ENCODE measurements around the gene KLK13. TPM values are rescaled to one million over a fixed set of nuclear protein-coding genes. Genes with fewer than 3 reads are reported as not detected.
A peak's percentile ranks its signal among the peaks of the same experiment; 100 is the strongest.

KLK13 gene
- total and polyA plus RNA-seq, 9 donors, result 0.21 TPM; not detected in 8

DNA sequence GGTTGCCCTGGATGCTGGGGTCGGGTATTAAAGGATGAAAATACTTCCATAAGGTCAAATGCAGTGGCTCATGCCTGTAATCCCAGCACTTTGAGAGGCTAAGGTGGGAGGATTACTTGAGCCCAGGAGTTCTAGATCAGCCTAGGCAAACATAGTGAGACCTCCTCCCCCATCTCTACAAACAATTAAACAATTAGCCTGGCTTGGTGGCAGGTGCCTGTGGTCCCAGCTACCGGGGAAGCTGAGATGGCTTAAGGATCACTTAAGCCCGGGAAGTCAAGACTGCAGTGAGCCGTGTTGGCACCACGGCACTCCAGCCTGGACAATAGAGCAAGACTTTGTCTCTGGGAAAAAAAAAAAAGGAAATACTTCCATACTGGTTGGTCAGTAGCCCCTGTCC, 40.0 kb downstream of the KLK13 start:
- peaks cover 34% of the 10 kb centered on the region for H3K27me3 ChIP-seq (ENCODE audit: control insufficient read depth, insufficient read depth, low read length)

DNA sequence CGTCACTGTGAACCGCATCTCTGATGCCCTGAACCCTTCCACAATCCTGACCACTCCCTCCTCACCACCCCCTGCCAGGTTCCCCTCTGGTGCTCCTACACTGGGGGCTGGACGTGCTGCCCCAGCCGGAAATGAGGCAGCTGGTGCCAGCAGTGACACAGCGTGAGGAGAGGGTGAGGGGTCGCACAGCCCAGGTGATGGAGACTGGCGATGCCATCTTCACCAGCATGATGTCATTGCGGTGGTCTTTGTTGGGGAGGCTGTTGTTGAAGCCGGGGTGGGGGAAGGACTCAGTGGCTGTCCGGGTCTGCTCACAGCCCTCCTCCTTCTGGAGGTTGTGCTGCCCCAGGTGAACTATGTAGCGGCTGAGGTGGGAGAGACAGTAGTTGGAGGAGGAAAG, 40.9 kb downstream of the KLK13 start:
- Histone ChIP-seq H3K27me3 (ENCODE audit: control insufficient read depth, insufficient read depth, low read length) (peaks cover 44% of the 10 kb centered on the region), H3K27ac (ENCODE audit: low read length) (no peak overlapping the region), H3K36me3 (ENCODE audit: control insufficient read depth, insufficient read depth, low read length) (no peaks in the 10 kb centered on the region), H3K4me1 (ENCODE audit: control insufficient read depth, insufficient read depth, low read length) (no peaks in the 10 kb centered on the region), H3K9me3 (replicated peaks; ENCODE audit: control insufficient read depth, low read depth, low read length) (no peaks in the 10 kb centered on the region), H3K4me3 (ENCODE audit: low read length) (no peak overlapping the region)
- no peak for DNase-seq
- WGBS (ENCODE audit: insufficient coverage), result 82% methylated on average over 10 of the region's 11 CpGs

More for the DNA sequence above, 40.0 kb downstream of the KLK13 start:
- WGBS (ENCODE audit: insufficient coverage), result no CpG with 5 or more reads among the region's 5 CpGs
- no peaks in the 10 kb centered on the region for H3K36me3 ChIP-seq (ENCODE audit: control insufficient read depth, insufficient read depth, low read length)
- H3K27ac ChIP-seq (ENCODE audit: low read length), result no peak overlapping the region
- no peak for DNase-seq
- no peak overlapping the region for H3K4me3 ChIP-seq (ENCODE audit: low read length)
- H3K4me1 ChIP-seq (ENCODE audit: control insufficient read depth, insufficient read depth, low read length), result no peaks in the 10 kb centered on the region
- no peaks in the 10 kb centered on the region for H3K9me3 ChIP-seq (replicated peaks; ENCODE audit: control insufficient read depth, low read depth, low read length)

DNA sequence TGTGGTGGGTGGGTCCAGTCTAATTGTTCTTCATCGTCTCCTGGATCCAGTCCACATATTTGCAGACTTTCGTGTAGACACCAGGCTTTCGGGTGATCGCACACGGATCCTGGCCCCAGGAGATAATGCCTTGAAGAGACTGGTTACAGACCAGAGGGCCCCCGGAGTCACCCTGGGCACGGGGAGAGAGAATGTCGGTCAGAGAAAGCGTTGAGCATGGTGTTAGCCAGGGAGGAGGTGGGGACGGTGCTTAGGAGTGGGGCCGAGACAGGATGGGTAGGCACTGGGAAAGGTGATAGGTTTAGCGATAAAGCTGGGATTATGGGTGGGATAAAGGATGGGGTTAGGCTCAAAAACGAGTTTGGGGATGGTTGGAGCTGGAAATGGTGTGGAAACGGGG, 42.4 kb downstream of the KLK13 start:
- Histone ChIP-seq H3K9me3 (replicated peaks; ENCODE audit: control insufficient read depth, low read depth, low read length) (no peaks in the 10 kb centered on the region), H3K27me3 (ENCODE audit: control insufficient read depth, insufficient read depth, low read length) (peaks cover 57% of the 10 kb centered on the region), H3K4me1 (ENCODE audit: control insufficient read depth, insufficient read depth, low read length) (no peaks in the 10 kb centered on the region), H3K4me3 (ENCODE audit: low read length) (no peak overlapping the region), H3K36me3 (ENCODE audit: control insufficient read depth, insufficient read depth, low read length) (no peaks in the 10 kb centered on the region), H3K27ac (ENCODE audit: low read length) (no peak overlapping the region)
- DNase-seq, result no peak
- 63% methylated on average over 14 of the region's 14 CpGs for WGBS (ENCODE audit: insufficient coverage)

DNA sequence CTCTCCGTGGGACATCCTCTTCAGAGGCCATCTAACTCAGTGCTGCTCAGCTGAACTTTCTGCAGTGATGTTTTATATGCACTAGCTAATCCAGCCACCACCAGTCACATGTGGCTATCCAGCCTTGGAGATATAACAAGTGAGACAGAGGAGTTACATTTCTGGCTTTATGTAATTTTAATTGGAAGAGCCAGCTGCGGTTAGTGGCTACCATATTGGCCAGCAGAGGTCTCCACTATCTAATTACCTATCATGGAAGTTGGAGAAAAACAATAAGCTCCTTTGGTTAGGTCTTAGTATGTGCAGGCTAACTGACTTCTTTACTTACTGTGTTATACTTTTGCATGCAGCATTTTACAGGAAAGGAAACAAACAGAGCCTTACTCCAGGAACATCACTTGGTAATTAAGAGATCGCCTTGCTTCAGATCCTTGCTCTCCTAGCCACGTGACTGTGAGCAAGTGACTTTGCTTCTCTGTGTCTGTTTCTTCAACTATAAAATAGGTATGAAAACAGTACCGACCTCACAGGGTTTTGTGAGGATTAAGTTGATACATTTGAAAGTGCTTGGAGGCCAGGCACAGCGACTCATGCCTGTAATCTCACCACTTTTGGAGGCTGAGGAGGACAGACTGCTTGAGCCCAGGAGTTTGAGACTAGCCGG, 43.8 kb downstream of the KLK13 start:
- Histone ChIP-seq H3K4me3 (ENCODE audit: low read length) (no peak overlapping the region), H3K27ac (ENCODE audit: low read length) (no peak overlapping the region)

DNA sequence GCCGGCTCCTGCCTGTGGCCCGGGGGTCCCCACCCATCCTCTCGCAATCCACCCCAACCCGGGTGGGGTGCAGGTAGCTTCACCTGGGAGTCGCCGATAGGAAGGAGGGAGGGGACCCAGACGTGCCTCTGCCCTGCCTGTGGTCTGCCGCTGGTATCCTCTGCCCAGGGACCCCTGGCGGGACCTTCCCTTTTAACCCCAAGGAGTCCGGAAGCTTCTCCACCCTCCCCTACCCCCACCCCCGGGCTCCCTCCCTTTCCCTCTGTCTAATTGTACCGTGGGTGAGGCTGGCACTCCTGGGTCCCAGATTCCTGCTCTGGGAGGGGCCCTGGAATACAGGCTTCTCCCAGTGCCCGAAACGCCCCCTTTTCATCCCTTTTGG, 45.4 kb downstream of the KLK13 start, which contains the start of gene KLK10:
Gene KLK10 (minus strand): TSS at position 166 of the 382 bp plus-strand sequence. CDS start 579 bp downstream, outside the sequence.
- DNase-seq, result no peak
- Histone ChIP-seq H3K27ac (ENCODE audit: low read length) (no peak within 1 kb of the TSS), H3K9me3 (replicated peaks; ENCODE audit: control insufficient read depth, low read depth, low read length) (no peaks in the 10 kb centered on the region), H3K36me3 (ENCODE audit: control insufficient read depth, insufficient read depth, low read length) (no peaks in the 10 kb centered on the region), H3K27me3 (ENCODE audit: control insufficient read depth, insufficient read depth, low read length) (peaks cover 69% of the 10 kb centered on the region), H3K4me1 (ENCODE audit: control insufficient read depth, insufficient read depth, low read length) (peaks cover 6% of the 10 kb centered on the region), H3K4me3 (ENCODE audit: low read length) (no peak within 1 kb of the TSS)
- 3% methylated on average over 5 of the region's 14 CpGs for WGBS (ENCODE audit: insufficient coverage)

More for the DNA sequence above, 43.8 kb downstream of the KLK13 start:
- peaks cover 6% of the 10 kb centered on the region for H3K4me1 ChIP-seq (ENCODE audit: control insufficient read depth, insufficient read depth, low read length)
- no peaks in the 10 kb centered on the region for H3K36me3 ChIP-seq (ENCODE audit: control insufficient read depth, insufficient read depth, low read length)
- WGBS (ENCODE audit: insufficient coverage), result 64% methylated on average over 2 of the region's 7 CpGs
- peak; percentile 47 for DNase-seq
- H3K27me3 ChIP-seq (ENCODE audit: control insufficient read depth, insufficient read depth, low read length), result peaks cover 67% of the 10 kb centered on the region
- no peaks in the 10 kb centered on the region for H3K9me3 ChIP-seq (replicated peaks; ENCODE audit: control insufficient read depth, low read depth, low read length)

DNA sequence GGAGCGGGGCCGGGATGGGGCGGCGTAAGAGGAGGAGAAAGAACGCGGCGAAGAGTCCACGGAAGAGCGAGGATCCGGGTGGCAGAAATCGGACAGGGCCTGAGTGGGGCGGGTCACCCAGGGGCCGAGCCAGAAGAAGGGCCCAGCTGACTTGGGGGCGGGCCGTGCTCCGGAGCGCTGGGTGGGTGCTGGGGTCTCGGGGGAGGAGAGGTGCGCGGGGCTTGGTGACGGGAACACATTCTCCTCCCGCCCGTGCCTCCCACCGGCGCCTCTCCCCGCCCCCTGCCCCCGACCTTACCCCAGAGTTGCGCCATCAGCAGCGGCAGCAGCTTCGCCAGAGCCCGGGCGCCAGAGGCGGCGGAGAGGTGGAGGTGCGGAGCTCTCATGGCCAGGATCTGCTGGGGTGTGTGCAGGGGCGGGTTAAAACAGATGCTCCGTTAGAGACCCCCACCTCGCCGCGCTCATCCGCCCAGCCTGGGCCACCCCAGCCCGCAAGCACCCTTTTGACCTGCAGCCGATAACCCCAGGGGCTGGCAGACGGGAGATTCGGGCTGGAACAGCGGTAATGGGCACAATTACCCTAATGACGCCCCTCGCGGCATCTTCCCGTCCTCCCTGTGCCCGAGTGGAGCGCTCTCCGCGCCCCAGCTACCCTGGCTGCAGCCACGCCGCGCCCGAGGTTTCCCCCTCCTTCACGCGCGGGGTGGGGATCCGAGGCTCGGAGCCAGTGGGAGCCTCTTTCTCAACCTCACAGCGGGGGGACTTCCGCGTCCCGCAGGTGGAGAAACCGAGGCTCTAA, 45.9 kb downstream of the KLK13 start:
- H3K27ac ChIP-seq (ENCODE audit: low read length), result no peak overlapping the region
- whole genome bisulfite sequencing (ENCODE audit: insufficient coverage), result under 1% methylated on average over 45 of the region's 68 CpGs

DNA sequence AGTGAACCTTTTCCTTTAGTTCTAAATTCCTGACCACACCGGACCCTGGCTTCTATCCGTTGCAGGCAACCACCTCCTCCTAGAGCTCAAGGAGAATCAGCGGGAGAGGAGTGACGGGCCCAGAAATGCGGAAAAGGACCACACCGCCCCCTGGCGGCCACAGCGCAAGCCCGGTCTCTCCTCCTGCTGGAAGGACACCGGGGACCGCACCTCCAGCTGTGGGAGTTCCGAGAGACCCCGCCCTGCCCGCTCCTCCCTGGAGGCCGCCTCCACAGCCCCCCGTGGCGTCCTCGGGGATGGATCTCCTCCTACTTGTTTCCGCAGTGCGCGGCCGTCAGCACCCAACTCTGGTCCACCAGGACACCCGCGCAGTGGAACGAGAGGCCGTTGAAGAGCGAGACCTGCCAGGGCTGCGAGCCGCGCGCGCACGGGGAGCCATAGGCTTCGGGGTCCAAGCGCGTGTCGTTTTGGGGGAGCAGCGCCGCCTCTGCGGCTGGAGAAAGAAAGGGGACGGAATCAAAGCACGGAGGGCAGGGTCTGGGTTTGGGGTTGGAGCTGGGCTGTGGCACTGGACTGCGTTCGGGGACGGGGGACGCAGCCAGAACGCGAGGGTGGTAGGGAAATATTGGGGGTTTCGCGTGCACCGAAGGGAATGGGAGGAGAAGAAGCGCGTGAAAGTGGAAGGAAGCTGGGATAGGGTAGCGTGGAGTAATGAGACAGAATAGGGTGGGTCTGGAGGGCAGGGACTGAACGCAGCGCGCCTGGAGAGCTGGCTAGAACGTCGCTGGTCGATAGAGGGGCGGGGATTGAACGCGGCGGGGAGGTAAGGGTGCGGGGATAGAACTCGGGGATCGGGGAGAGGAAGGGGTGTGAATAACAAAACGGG, 47.9 kb downstream of the KLK13 start:
- DNase-seq, result no peak
- H3K9me3 ChIP-seq (replicated peaks; ENCODE audit: control insufficient read depth, low read depth, low read length), result no peaks in the 10 kb centered on the region
- peaks cover 62% of the 10 kb centered on the region for H3K27me3 ChIP-seq (ENCODE audit: control insufficient read depth, insufficient read depth, low read length)
- WGBS (ENCODE audit: insufficient coverage), result under 1% methylated on average over 64 of the region's 68 CpGs
- H3K4me1 ChIP-seq (ENCODE audit: control insufficient read depth, insufficient read depth, low read length), result peaks cover 6% of the 10 kb centered on the region
- no peak overlapping the region for H3K4me3 ChIP-seq (ENCODE audit: low read length)
- H3K36me3 ChIP-seq (ENCODE audit: control insufficient read depth, insufficient read depth, low read length), result no peaks in the 10 kb centered on the region
- no peak overlapping the region for H3K27ac ChIP-seq (ENCODE audit: low read length)

More for the DNA sequence above, 45.9 kb downstream of the KLK13 start:
- Histone ChIP-seq H3K27me3 (ENCODE audit: control insufficient read depth, insufficient read depth, low read length) (peaks cover 70% of the 10 kb centered on the region), H3K4me3 (ENCODE audit: low read length) (no peak overlapping the region), H3K4me1 (ENCODE audit: control insufficient read depth, insufficient read depth, low read length) (peaks cover 6% of the 10 kb centered on the region), H3K9me3 (replicated peaks; ENCODE audit: control insufficient read depth, low read depth, low read length) (no peaks in the 10 kb centered on the region), H3K36me3 (ENCODE audit: control insufficient read depth, insufficient read depth, low read length) (no peaks in the 10 kb centered on the region)
- DNase-seq, result no peak

DNA sequence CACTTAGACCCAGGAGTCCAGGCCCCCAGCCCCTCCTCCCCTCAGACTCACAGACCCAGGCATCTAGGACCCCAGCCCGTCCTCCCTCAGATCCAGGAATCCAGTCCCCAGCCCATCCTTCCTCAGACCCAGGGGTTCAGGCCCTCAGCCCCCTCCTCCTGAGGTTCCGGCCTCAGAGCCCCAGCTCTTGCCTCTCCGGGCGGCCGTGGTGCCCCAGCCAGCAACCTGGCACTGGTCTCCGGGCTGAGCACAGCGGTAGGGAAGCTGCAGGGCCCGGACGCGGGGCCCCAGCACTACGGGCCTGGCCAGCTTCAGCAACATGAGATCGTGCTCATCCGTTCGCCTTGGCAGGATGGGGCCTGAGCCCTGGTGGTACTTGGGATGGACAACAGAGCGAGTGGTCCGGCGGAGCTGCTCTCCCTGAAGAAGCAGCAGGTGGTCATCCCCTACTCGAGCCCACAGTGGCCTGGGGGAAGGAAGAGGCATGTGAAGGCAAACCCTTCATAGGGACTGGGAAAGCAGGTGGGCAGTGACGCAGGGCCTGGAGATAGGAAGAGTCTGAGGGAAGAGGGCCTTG, 49.1 kb downstream of the KLK13 start:
- H3K27me3 ChIP-seq (ENCODE audit: control insufficient read depth, insufficient read depth, low read length), result peaks cover 58% of the 10 kb centered on the region
- H3K36me3 ChIP-seq (ENCODE audit: control insufficient read depth, insufficient read depth, low read length), result no peaks in the 10 kb centered on the region
- 86% methylated on average over 19 of the region's 19 CpGs for WGBS (ENCODE audit: insufficient coverage)
- H3K27ac ChIP-seq (ENCODE audit: low read length), result no peak overlapping the region
- DNase-seq, result no peak
- H3K4me3 ChIP-seq (ENCODE audit: low read length), result no peak overlapping the region
- H3K4me1 ChIP-seq (ENCODE audit: control insufficient read depth, insufficient read depth, low read length), result peaks cover 6% of the 10 kb centered on the region
- H3K9me3 ChIP-seq (replicated peaks; ENCODE audit: control insufficient read depth, low read depth, low read length), result no peaks in the 10 kb centered on the region

DNA sequence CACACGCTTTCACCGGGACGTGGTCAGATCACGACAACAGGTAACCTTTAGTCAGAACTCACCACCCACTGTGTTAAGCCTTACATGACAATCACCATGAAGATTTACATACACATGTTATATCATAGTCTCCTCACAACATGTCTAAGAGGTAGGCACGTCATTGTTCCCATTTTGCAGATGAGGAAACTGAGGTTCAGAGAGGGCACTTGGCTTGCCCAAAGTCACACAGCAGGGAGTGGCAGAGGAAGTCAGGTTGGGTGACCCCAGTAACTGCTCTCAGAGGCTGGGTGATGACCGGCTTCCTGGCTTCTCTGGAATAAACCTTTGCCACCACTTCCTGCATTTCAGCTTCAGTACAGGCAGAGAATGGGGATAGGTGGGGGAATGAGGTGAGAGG, 50.6 kb downstream of the KLK13 start:
- H3K27me3 ChIP-seq (ENCODE audit: control insufficient read depth, insufficient read depth, low read length), result peaks cover 44% of the 10 kb centered on the region
- DNase-seq, result no peak

More for the DNA sequence above, 50.6 kb downstream of the KLK13 start:
- 60% methylated on average over 1 of the region's 6 CpGs for WGBS (ENCODE audit: insufficient coverage)
- H3K4me3 ChIP-seq (ENCODE audit: low read length), result no peak overlapping the region
- H3K27ac ChIP-seq (ENCODE audit: low read length), result no peak overlapping the region
- peaks cover 6% of the 10 kb centered on the region for H3K4me1 ChIP-seq (ENCODE audit: control insufficient read depth, insufficient read depth, low read length)
- H3K9me3 ChIP-seq (replicated peaks; ENCODE audit: control insufficient read depth, low read depth, low read length), result no peaks in the 10 kb centered on the region
- no peaks in the 10 kb centered on the region for H3K36me3 ChIP-seq (ENCODE audit: control insufficient read depth, insufficient read depth, low read length)

Data from muscle of leg (tissue), 11 donors.